Coronary artery (tissue), 2 donors: ENCODE measurements around the gene TJP1.

Source experiments
- DNase-seq: peaks from one replicate; pipeline ENCODE4 v3.0.0-alpha.2; 2017; ENCODE audit warnings: low spot score
- H3K27ac ChIP-seq, 2 donors: fragments of 200-600 bp; sonication (generic); one replicate each; pipeline ENCODE4 v1.5.1; 2016 to 2019
- H3K4me3 ChIP-seq: fragments of 200-600 bp; sonication (generic); 2 replicates; pipeline ENCODE4 v1.5.1; 2016; ENCODE audit warnings: mild to moderate bottlenecking, moderate library complexity
- CTCF ChIP-seq: fragments of 200-600 bp; sonication (generic); IDR thresholded peaks from one replicate; pipeline ENCODE4 v1.5.1; 2019; ENCODE audit warnings: antibody characterized with exemption

Gene TJP1

GRCh38 chr15:29813009-29813408, 9.3 kb downstream of the TJP1 start:
- no peak overlapping the region for H3K27ac ChIP-seq
- H3K4me3 ChIP-seq, result no peak overlapping the region
- no peak for TF ChIP-seq CTCF
- DNase-seq, result no peak

GRCh38 chr15:29812384-29812694, 9.9 kb downstream of the TJP1 start:
- no peak for DNase-seq
- no peak overlapping the region for H3K4me3 ChIP-seq
- no peak for TF ChIP-seq CTCF
- no peak overlapping the region for H3K27ac ChIP-seq

- no peak overlapping the region for H3K27ac ChIP-seq
- no peak for DNase-seq
- no peak overlapping the region for H3K4me3 ChIP-seq
- TF ChIP-seq CTCF, result no peak
Measured at GRCh38 chr15:29811691-29812383, 10.4 kb downstream of the TJP1 start.

- no peak for TF ChIP-seq CTCF
- no peak for DNase-seq
- Histone ChIP-seq H3K27ac (no peak overlapping the region), H3K4me3 (no peak overlapping the region)
Measured at GRCh38 chr15:29805708-29806104, 16.6 kb downstream of the TJP1 start.

GRCh38 chr15:29805043-29805707, 17.1 kb downstream of the TJP1 start:
- no peak overlapping the region for H3K27ac ChIP-seq
- no peak for DNase-seq
- H3K4me3 ChIP-seq, result peak overlapping the region; percentile 1
- no peak for TF ChIP-seq CTCF

GRCh38 chr15:29802411-29802810, 19.9 kb downstream of the TJP1 start:
- TF ChIP-seq CTCF, result no peak
- H3K27ac ChIP-seq, result no peak overlapping the region
- no peak overlapping the region for H3K4me3 ChIP-seq
- DNase-seq, result no peak
